HepG2 (cell line): ENCODE results near the gene ENO3. TPM values are rescaled to one million over a fixed set of nuclear protein-coding genes. Genes with fewer than 3 reads are reported as not detected.
A peak's percentile ranks its signal among the peaks of the same experiment; 100 is the strongest.

Source experiments
- ATF7-NPFF ChIP-seq: sonication (generic); formaldehyde crosslinking; IDR thresholded peaks from 2 replicates; pipeline ENCODE4 v1.8.1; 2023; ENCODE audit warnings: mild to moderate bottlenecking, low read depth, missing genetic modification reagents, moderate library complexity
- DR1 ChIP-seq: sonication (generic); formaldehyde crosslinking; IDR thresholded peaks from 2 replicates; pipeline ENCODE4 v1.8.0; 2021; ENCODE audit warnings: mild to moderate bottlenecking, missing genetic modification reagents, inconsistent platforms
- ELF4 ChIP-seq: sonication (generic); formaldehyde crosslinking; IDR thresholded peaks from 2 replicates; pipeline ENCODE4 v1.5.0; 2020; ENCODE audit warnings: missing genetic modification reagents, mild to moderate bottlenecking, moderate library complexity, borderline replicate concordance
- FOSL2 ChIP-seq: sonication (generic); formaldehyde crosslinking; IDR thresholded peaks from 2 replicates; pipeline ENCODE4 v1.4.0; 2020; ENCODE audit warnings: missing genetic modification reagents
- KAT8 ChIP-seq: IDR thresholded peaks from 2 replicates; pipeline ENCODE4 v1.6.1; 2016; ENCODE audit warnings: missing genetic modification reagents, missing compliant biosample characterization
- MTF2 ChIP-seq: sonication (generic); formaldehyde crosslinking; IDR thresholded peaks from 2 replicates; pipeline ENCODE4 v1.5.0; 2020; ENCODE audit warnings: missing genetic modification reagents, borderline replicate concordance
- NBN ChIP-seq: fragments of 450-650 bp; conservative IDR thresholded peaks from 2 replicates; pipeline ENCODE4 v1.6.1; 2017
- RCOR2 ChIP-seq: IDR thresholded peaks from 2 replicates; pipeline ENCODE4 v1.6.1; 2016; ENCODE audit warnings: missing biosample characterization, missing genetic modification reagents
- SIX1 ChIP-seq: sonication (generic); formaldehyde crosslinking; IDR thresholded peaks from 2 replicates; pipeline ENCODE4 v1.4.0; 2020; ENCODE audit warnings: missing genetic modification reagents, borderline replicate concordance
- TCF7 ChIP-seq: sonication (generic); IDR thresholded peaks from 2 replicates; pipeline ENCODE4 v1.6.1; 2016; ENCODE audit warnings: antibody characterized with exemption, low read depth
- THAP8 ChIP-seq: sonication (generic); formaldehyde crosslinking; IDR thresholded peaks from 2 replicates; pipeline ENCODE4 v1.5.1; 2020; ENCODE audit warnings: missing genetic modification reagents, mild to moderate bottlenecking, borderline replicate concordance
- ZC3H13 ChIP-seq: sonication (generic); formaldehyde crosslinking; IDR thresholded peaks from 2 replicates; pipeline ENCODE4 v1.8.1; 2023; ENCODE audit warnings: mild to moderate bottlenecking, missing genetic modification reagents, moderate library complexity
- ZFP90 ChIP-seq: sonication (generic); formaldehyde crosslinking; IDR thresholded peaks from 2 replicates; pipeline ENCODE4 v1.8.0; 2022; ENCODE audit warnings: missing genetic modification reagents, mild to moderate bottlenecking, inconsistent platforms, borderline replicate concordance
- ZNF12 ChIP-seq: sonication (generic); formaldehyde crosslinking; IDR thresholded peaks from 2 replicates; pipeline ENCODE4 v1.5.0; 2020; ENCODE audit warnings: missing genetic modification reagents
- ZNF20 ChIP-seq: sonication (generic); formaldehyde crosslinking; IDR thresholded peaks from 2 replicates; pipeline ENCODE4 v1.4.0; 2020; ENCODE audit warnings: mild to moderate bottlenecking, moderate library complexity, missing genetic modification reagents
- ZNF253 ChIP-seq: sonication (generic); formaldehyde crosslinking; IDR thresholded peaks from 2 replicates; pipeline ENCODE4 v1.8.0; 2022; ENCODE audit warnings: mild to moderate bottlenecking, missing genetic modification reagents, borderline replicate concordance
- ZNF839 ChIP-seq: sonication (generic); formaldehyde crosslinking; IDR thresholded peaks from 2 replicates; pipeline ENCODE4 v1.4.0; 2020; ENCODE audit warnings: missing genetic modification reagents, mild to moderate bottlenecking, borderline replicate concordance
- polyA plus RNA-seq, 8 experiments: library from polyadenylated mRNA; depleted of rRNA in 3 of 8; stranded (reverse) in 7 of 8; unstranded in 1 of 8; fragments of >200 nt; fragmentation: Illumina TruSeq in 4 of 8; extraction: Trizol in 4 of 8; gene quantifications; 2 replicates each; pipeline versions ENCODE4 v1.2.1 to v1.2.3, GENCODE V29; 2011 to 2016; ENCODE audit warnings: low read depth in 4 of 8, missing spikeins in 1 of 8, mixed read lengths in 1 of 8; ENCODE audit not compliant: insufficient read depth in 1 of 8
- total RNA-seq, 5 experiments: library from RNA; depleted of rRNA; stranded (reverse); fragments of >200 nt; fragmentation: Illumina TruSeq; extraction: Trizol; gene quantifications; 2 replicates each; pipeline ENCODE4 v1.2.3, GENCODE V29; 2016; ENCODE audit warnings: low read depth in 1 of 5
- TF ChIP-seq, protein P1 (sequence below): sonication (generic); formaldehyde crosslinking; IDR thresholded peaks from 2 replicates; pipeline ENCODE4 v1.8.0; 2022; ENCODE audit warnings: low read depth, missing genetic modification reagents
- TF ChIP-seq, protein P2 (sequence below): sonication (generic); formaldehyde crosslinking; IDR thresholded peaks from 2 replicates; pipeline ENCODE4 v1.4.0; 2020; ENCODE audit warnings: missing genetic modification reagents, mild to moderate bottlenecking, borderline replicate concordance
- TF ChIP-seq, protein P3 (sequence below): fragments of 450-650 bp; IDR thresholded peaks from 2 replicates; pipeline ENCODE4 v1.6.1; 2017; ENCODE audit warnings: mild to moderate bottlenecking

ENO3 gene
- total and polyA plus RNA-seq, 2 of the 13 experiments (the other 11 are each of a cell fraction or from before 2014, with no cell fraction given): 59.8 to 69.8 TPM

- peak; percentile 81; the same call in 1 of the 2 replicates for TF ChIP-seq ZC3H13 (CRISPR knock-in tag)
- TF ChIP-seq THAP8 (CRISPR knock-in tag): 0 out of 2 replicates have a peak, but pooled peaks have one; percentile 50
- TF ChIP-seq, protein P1, sequence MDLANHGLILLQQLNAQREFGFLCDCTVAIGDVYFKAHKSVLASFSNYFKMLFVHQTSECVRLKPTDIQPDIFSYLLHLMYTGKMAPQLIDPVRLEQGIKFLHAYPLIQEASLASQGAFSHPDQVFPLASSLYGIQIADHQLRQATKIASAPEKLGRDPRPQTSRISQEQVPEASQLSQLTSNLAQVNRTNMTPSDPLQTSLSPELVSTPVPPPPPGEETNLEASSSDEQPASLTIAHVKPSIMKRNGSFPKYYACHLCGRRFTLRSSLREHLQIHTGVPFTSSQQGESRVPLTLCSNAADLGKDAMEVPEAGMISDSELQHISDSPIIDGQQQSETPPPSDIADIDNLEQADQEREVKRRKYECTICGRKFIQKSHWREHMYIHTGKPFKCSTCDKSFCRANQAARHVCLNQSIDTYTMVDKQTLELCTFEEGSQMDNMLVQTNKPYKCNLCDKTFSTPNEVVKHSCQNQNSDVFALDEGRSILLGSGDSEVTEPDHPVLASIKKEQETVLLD (CRISPR knock-in tag): peak; percentile 64; the same call in 1 of the 2 replicates
- TF ChIP-seq, protein P2, sequence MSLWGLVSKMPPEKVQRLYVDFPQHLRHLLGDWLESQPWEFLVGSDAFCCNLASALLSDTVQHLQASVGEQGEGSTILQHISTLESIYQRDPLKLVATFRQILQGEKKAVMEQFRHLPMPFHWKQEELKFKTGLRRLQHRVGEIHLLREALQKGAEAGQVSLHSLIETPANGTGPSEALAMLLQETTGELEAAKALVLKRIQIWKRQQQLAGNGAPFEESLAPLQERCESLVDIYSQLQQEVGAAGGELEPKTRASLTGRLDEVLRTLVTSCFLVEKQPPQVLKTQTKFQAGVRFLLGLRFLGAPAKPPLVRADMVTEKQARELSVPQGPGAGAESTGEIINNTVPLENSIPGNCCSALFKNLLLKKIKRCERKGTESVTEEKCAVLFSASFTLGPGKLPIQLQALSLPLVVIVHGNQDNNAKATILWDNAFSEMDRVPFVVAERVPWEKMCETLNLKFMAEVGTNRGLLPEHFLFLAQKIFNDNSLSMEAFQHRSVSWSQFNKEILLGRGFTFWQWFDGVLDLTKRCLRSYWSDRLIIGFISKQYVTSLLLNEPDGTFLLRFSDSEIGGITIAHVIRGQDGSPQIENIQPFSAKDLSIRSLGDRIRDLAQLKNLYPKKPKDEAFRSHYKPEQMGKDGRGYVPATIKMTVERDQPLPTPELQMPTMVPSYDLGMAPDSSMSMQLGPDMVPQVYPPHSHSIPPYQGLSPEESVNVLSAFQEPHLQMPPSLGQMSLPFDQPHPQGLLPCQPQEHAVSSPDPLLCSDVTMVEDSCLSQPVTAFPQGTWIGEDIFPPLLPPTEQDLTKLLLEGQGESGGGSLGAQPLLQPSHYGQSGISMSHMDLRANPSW: peak; percentile 70; the same call in 1 of the 2 replicates
- no peak for TF ChIP-seq ELF4 (CRISPR knock-in tag)
- TF ChIP-seq ZFP90 (CRISPR knock-in tag): no peak
- peak; percentile 47; the same call in 1 of the 2 replicates for TF ChIP-seq DR1 (CRISPR knock-in tag)
- TF ChIP-seq, protein P3, sequence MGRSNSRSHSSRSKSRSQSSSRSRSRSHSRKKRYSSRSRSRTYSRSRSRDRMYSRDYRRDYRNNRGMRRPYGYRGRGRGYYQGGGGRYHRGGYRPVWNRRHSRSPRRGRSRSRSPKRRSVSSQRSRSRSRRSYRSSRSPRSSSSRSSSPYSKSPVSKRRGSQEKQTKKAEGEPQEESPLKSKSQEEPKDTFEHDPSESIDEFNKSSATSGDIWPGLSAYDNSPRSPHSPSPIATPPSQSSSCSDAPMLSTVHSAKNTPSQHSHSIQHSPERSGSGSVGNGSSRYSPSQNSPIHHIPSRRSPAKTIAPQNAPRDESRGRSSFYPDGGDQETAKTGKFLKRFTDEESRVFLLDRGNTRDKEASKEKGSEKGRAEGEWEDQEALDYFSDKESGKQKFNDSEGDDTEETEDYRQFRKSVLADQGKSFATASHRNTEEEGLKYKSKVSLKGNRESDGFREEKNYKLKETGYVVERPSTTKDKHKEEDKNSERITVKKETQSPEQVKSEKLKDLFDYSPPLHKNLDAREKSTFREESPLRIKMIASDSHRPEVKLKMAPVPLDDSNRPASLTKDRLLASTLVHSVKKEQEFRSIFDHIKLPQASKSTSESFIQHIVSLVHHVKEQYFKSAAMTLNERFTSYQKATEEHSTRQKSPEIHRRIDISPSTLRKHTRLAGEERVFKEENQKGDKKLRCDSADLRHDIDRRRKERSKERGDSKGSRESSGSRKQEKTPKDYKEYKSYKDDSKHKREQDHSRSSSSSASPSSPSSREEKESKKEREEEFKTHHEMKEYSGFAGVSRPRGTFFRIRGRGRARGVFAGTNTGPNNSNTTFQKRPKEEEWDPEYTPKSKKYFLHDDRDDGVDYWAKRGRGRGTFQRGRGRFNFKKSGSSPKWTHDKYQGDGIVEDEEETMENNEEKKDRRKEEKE: no peak
- 0 out of 2 replicates have a peak, but pooled peaks have one; percentile 50 for TF ChIP-seq ZNF839 (CRISPR knock-in tag)
- TF ChIP-seq MTF2: peak; percentile 61; the same call in 1 of the 2 replicates
- TF ChIP-seq FOSL2: peak; percentile 50
- TF ChIP-seq ZNF253 (CRISPR knock-in tag): peak; percentile 84
- TF ChIP-seq ATF7-NPFF (CRISPR knock-in tag): 0 out of 2 replicates have a peak, but pooled peaks have one; percentile 4
- TF ChIP-seq KAT8 (CRISPR knock-in tag): no peak; the same call in none of the 2 replicates
- no peak for TF ChIP-seq TCF7
- TF ChIP-seq RCOR2: no peak
- no peak for TF ChIP-seq ZNF12 (CRISPR knock-in tag)
- TF ChIP-seq ZNF20: no peak
- peak; percentile 53; the same call in 1 of the 2 replicates for TF ChIP-seq SIX1 (CRISPR knock-in tag)
- no peak for TF ChIP-seq NBN
Observed at GRCh38 chr17:4967539-4968485, 16.9 kb downstream of the ENO3 start, which contains the start of gene SPAG7 (continued).
